ENCODE results near the gene NPSR1. TPM values are rescaled to one million over a fixed set of nuclear protein-coding genes. Genes with fewer than 3 reads are reported as not detected.
"Not testable (repeated sequence)": the region's sequence is repeated elsewhere in the genome, so short reads cannot be mapped to it uniquely, and the experiment has no call there.

NPSR1 gene
- total RNA-seq, 4 donors from 2014 or later, result 0.95 to 9.7 TPM; not detected in 2

- Histone ChIP-seq H3K27ac (no peak overlapping the region), H3K27me3 (no peaks in the 10 kb centered on the region), H3K4me3 (no peak overlapping the region), H3K9me3 (no peaks in the 10 kb centered on the region), H3K4me1 (no peaks in the 10 kb centered on the region), H3K36me3 (no peaks in the 10 kb centered on the region)
- intact Hi-C loops (cut with DNase I; ENCODE audit: low total_unique reads), result no loop called here
- TF ChIP-seq POLR2A (IDR thresholded peaks at IDR 0.05) (no peak), CTCF (IDR thresholded peaks at IDR 0.05) (no peak), EP300 (IDR thresholded peaks at IDR 0.05; ENCODE audit: low read depth) (no peak), POLR2AphosphoS5 (IDR thresholded peaks at IDR 0.05) (no peak)
- DNase-seq, result no peak
- 76 to 85% methylated on average over 4 to 6 of the region's 6 CpGs for WGBS, 2 donors (ENCODE audit: low coverage in 1 of 2)
- in situ Hi-C loops (cut with MboI; ENCODE audit: low pct_ligation_motif_present in 1 of 4, low pct_unique_long_range_greater_than_20kb in 1 of 4, low sequenced_read_pairs in 3 of 4), result no loop called here
Measured at GRCh38 chr7:34869057-34869456, 211.0 kb downstream of the NPSR1 start.

GRCh38 chr7:34870041-34870440 lies 212.0 kb downstream of the NPSR1 start:
- intact Hi-C loops (cut with DNase I; ENCODE audit: low total_unique reads); H3K36me3 ChIP-seq; H3K4me3 ChIP-seq; DNase-seq; H3K27me3 ChIP-seq; in situ Hi-C loops (cut with MboI; ENCODE audit: low pct_ligation_motif_present in 1 of 4, low pct_unique_long_range_greater_than_20kb in 1 of 4, low sequenced_read_pairs in 3 of 4); H3K9me3 ChIP-seq; H3K4me1 ChIP-seq; H3K27ac ChIP-seq: not testable (repeated sequence)
- 78 to 80% methylated on average over 2 of the region's 2 CpGs for WGBS, 2 donors (ENCODE audit: low coverage in 1 of 2)

- H3K27ac ChIP-seq; in situ Hi-C loops (cut with MboI; ENCODE audit: low pct_ligation_motif_present in 1 of 4, low pct_unique_long_range_greater_than_20kb in 1 of 4, low sequenced_read_pairs in 3 of 4); H3K36me3 ChIP-seq; H3K4me3 ChIP-seq; intact Hi-C loops (cut with DNase I; ENCODE audit: low total_unique reads); H3K4me1 ChIP-seq; H3K27me3 ChIP-seq; H3K9me3 ChIP-seq; DNase-seq: not testable (repeated sequence)
- 84% methylated on average over 4 of the region's 4 CpGs; no CpG with 5 or more reads in 1 of the 2 donors for WGBS, 2 donors (ENCODE audit: low coverage in 1 of 2)
Measured at GRCh38 chr7:34874329-34874728, 216.3 kb downstream of the NPSR1 start.

GRCh38 chr7:34875481-34875880 lies 217.5 kb downstream of the NPSR1 start:
- TF ChIP-seq CTCF (IDR thresholded peaks at IDR 0.05), result no peak
- TF ChIP-seq POLR2A (IDR thresholded peaks at IDR 0.05), result no peak
- no peak for TF ChIP-seq POLR2AphosphoS5 (IDR thresholded peaks at IDR 0.05)
- TF ChIP-seq EP300 (IDR thresholded peaks at IDR 0.05; ENCODE audit: low read depth), result no peak
- no peaks in the 10 kb centered on the region for H3K36me3 ChIP-seq
- H3K9me3 ChIP-seq, result no peaks in the 10 kb centered on the region
- H3K4me3 ChIP-seq, result no peak overlapping the region
- H3K27ac ChIP-seq, result no peak overlapping the region
- intact Hi-C loops (cut with DNase I; ENCODE audit: low total_unique reads) (no loop called here), in situ Hi-C loops (cut with MboI; ENCODE audit: low pct_ligation_motif_present in 1 of 4, low pct_unique_long_range_greater_than_20kb in 1 of 4, low sequenced_read_pairs in 3 of 4) (no loop called here)
- WGBS, 2 donors (ENCODE audit: low coverage in 1 of 2), result 44 to 75% methylated on average over 1 to 5 of the region's 5 CpGs
- H3K27me3 ChIP-seq, result no peaks in the 10 kb centered on the region
- no peak for DNase-seq
- H3K4me1 ChIP-seq, result no peaks in the 10 kb centered on the region

GRCh38 chr7:34878944-34879735 lies 221.1 kb downstream of the NPSR1 start:
- H3K27ac ChIP-seq; H3K27me3 ChIP-seq; H3K36me3 ChIP-seq; in situ Hi-C loops (cut with MboI; ENCODE audit: low pct_ligation_motif_present in 1 of 4, low pct_unique_long_range_greater_than_20kb in 1 of 4, low sequenced_read_pairs in 3 of 4); intact Hi-C loops (cut with DNase I; ENCODE audit: low total_unique reads); H3K4me3 ChIP-seq; H3K9me3 ChIP-seq; H3K4me1 ChIP-seq; DNase-seq: not testable (repeated sequence)
- 51 to 77% methylated on average over 6 to 8 of the region's 8 CpGs for WGBS, 2 donors (ENCODE audit: low coverage in 1 of 2)

GRCh38 chr7:34879871-34880270 lies 221.9 kb downstream of the NPSR1 start:
- intact Hi-C loops (cut with DNase I; ENCODE audit: low total_unique reads) (no loop called here), in situ Hi-C loops (cut with MboI; ENCODE audit: low pct_ligation_motif_present in 1 of 4, low pct_unique_long_range_greater_than_20kb in 1 of 4, low sequenced_read_pairs in 3 of 4) (no loop called here)
- H3K27ac ChIP-seq, result no peak overlapping the region
- TF ChIP-seq POLR2A (IDR thresholded peaks at IDR 0.05) (no peak), POLR2AphosphoS5 (IDR thresholded peaks at IDR 0.05) (no peak), CTCF (IDR thresholded peaks at IDR 0.05) (no peak), EP300 (IDR thresholded peaks at IDR 0.05; ENCODE audit: low read depth) (no peak)
- no peak for DNase-seq
- peaks cover 3 to 8% of the 10 kb centered on the region in 2 donors for H3K9me3 ChIP-seq
- 75% methylated on average over 2 of the region's 2 CpGs; no CpG with 5 or more reads in 1 of the 2 donors for WGBS, 2 donors (ENCODE audit: low coverage in 1 of 2)
- H3K36me3 ChIP-seq, result no peaks in the 10 kb centered on the region
- H3K4me3 ChIP-seq, result no peak overlapping the region
- no peaks in the 10 kb centered on the region for H3K4me1 ChIP-seq
- H3K27me3 ChIP-seq, result no peaks in the 10 kb centered on the region

- not testable (repeated sequence) for H3K27me3 ChIP-seq
Measured at GRCh38 chr7:34883855-34884254, 225.8 kb downstream of the NPSR1 start.

More at GRCh38 chr7:34883855-34884254, 225.8 kb downstream of the NPSR1 start:
- DNase-seq; H3K4me3 ChIP-seq; intact Hi-C loops (cut with DNase I; ENCODE audit: low total_unique reads); H3K9me3 ChIP-seq; H3K27ac ChIP-seq; H3K36me3 ChIP-seq; H3K4me1 ChIP-seq; in situ Hi-C loops (cut with MboI; ENCODE audit: low pct_ligation_motif_present in 1 of 4, low pct_unique_long_range_greater_than_20kb in 1 of 4, low sequenced_read_pairs in 3 of 4): not testable (repeated sequence)
- 80 to 100% methylated on average over 1 of the region's 1 CpG for WGBS, 2 donors (ENCODE audit: low coverage in 1 of 2)
